Activated T-helper 1 cell treated with anti-CD3 and anti-CD28 coated beads, Interleukin-12 subunit alpha, Interleukin-12 subunit beta, Interleukin-2, Interleukin-4 antibody, amounts not matched to agents 30 ng/mL and 10 ng/mL and 1 ng/mL, durations not matched to agents 14 hours and 24 hours and 36 hours (primary cell): ENCODE data around the gene STAG1. TPM values are rescaled to one million over a fixed set of nuclear protein-coding genes. Genes with fewer than 3 reads are reported as not detected.
"Not testable (repeated sequence)": the region's sequence is repeated elsewhere in the genome, so short reads cannot be mapped to it uniquely, and the experiment has no call there.

ENCODE experiments used
- DNase-seq: peaks from one replicate; pipeline ENCODE4 v3.0.0; 2021; ENCODE audit warnings: low spot score
- H3K27ac Mint-ChIP-seq: one replicate; pipeline ENCODE4 v1.8.0; 2021; ENCODE audit warnings: mild to moderate bottlenecking, mixed read lengths
- H3K27me3 Mint-ChIP-seq: one replicate; pipeline ENCODE4 v1.8.0; 2022; ENCODE audit warnings: mild to moderate bottlenecking, moderate library complexity, mixed read lengths; ENCODE audit not compliant: insufficient read depth
- H3K36me3 Mint-ChIP-seq: one replicate; pipeline ENCODE4 v1.8.0; 2021; ENCODE audit warnings: low read depth, mixed read lengths
- H3K4me1 Mint-ChIP-seq: one replicate; pipeline ENCODE4 v1.8.0; 2021; ENCODE audit warnings: low read depth, mixed read lengths
- H3K4me3 Mint-ChIP-seq: one replicate; pipeline ENCODE4 v1.8.0; 2021; ENCODE audit warnings: mild to moderate bottlenecking, moderate library complexity, mixed read lengths
- H3K9me3 Mint-ChIP-seq: one replicate; pipeline ENCODE4 v1.8.0; 2021; ENCODE audit warnings: mixed read lengths
- intact Hi-C: fragments of 100-400 bp; cut with micrococcal nuclease; formaldehyde crosslinking; loops from one replicate; pipeline ENCODE4 v1.15.1; 2024
- total RNA-seq: library from RNA; stranded (reverse); gene quantifications from 2 replicates; pipeline ENCODE4 v1.2.3, GENCODE V29; 2022

Gene STAG1
- total RNA-seq, 1 donor from 2014 or later, result 47.1 TPM

- no peak overlapping the region for H3K4me3 Mint-ChIP-seq
- H3K27ac Mint-ChIP-seq, result no peak overlapping the region
- peaks cover 25% of the 10 kb centered on the region for H3K9me3 Mint-ChIP-seq
- intact Hi-C loops, result no loop called here
- no peaks in the 10 kb centered on the region for H3K27me3 Mint-ChIP-seq
- peaks cover 13% of the 10 kb centered on the region for H3K4me1 Mint-ChIP-seq
- no peak for DNase-seq
- H3K36me3 Mint-ChIP-seq, result peaks cover 23% of the 10 kb centered on the region
These were observed 100.6 kb downstream of the STAG1 start for GRCh38 chr3:136651581-136651980.

- Mint-ChIP-seq H3K27me3 (no peaks in the 10 kb centered on the region), H3K27ac (no peak overlapping the region), H3K36me3 (peaks cover 30% of the 10 kb centered on the region), H3K4me1 (peaks cover 22% of the 10 kb centered on the region), H3K9me3 (peaks cover 25% of the 10 kb centered on the region), H3K4me3 (no peak overlapping the region)
- DNase-seq, result no peak
- intact Hi-C loops, result no loop called here
These were observed 101.7 kb downstream of the STAG1 start for GRCh38 chr3:136650461-136650860.

GRCh38 chr3:136645915-136646314 is 106.3 kb downstream of the STAG1 start:
- H3K27me3 Mint-ChIP-seq, result no peaks in the 10 kb centered on the region
- no peak for DNase-seq

GRCh38 chr3:136644212-136644611 is 108.0 kb downstream of the STAG1 start:
- no peaks in the 10 kb centered on the region for H3K9me3 Mint-ChIP-seq
- no peak for DNase-seq
- H3K36me3 Mint-ChIP-seq, result peaks cover 15% of the 10 kb centered on the region
- peaks cover 20% of the 10 kb centered on the region for H3K4me1 Mint-ChIP-seq
- H3K4me3 Mint-ChIP-seq, result no peak overlapping the region
- intact Hi-C loops, result no loop called here
- H3K27ac Mint-ChIP-seq, result no peak overlapping the region
- H3K27me3 Mint-ChIP-seq, result no peaks in the 10 kb centered on the region

More at GRCh38 chr3:136645915-136646314, 106.3 kb downstream of the STAG1 start:
- Mint-ChIP-seq H3K27ac (no peak overlapping the region), H3K4me3 (no peak overlapping the region), H3K9me3 (no peaks in the 10 kb centered on the region), H3K36me3 (peaks cover 15% of the 10 kb centered on the region), H3K4me1 (peaks cover 20% of the 10 kb centered on the region)
- intact Hi-C loops, result no loop called here

GRCh38 chr3:136643380-136643779 is 108.8 kb downstream of the STAG1 start:
- H3K4me3 Mint-ChIP-seq, H3K27me3 Mint-ChIP-seq, intact Hi-C loops, H3K9me3 Mint-ChIP-seq, H3K27ac Mint-ChIP-seq, DNase-seq: not testable (repeated sequence)
- peaks cover 11% of the 10 kb centered on the region for H3K36me3 Mint-ChIP-seq
- peaks cover 15% of the 10 kb centered on the region for H3K4me1 Mint-ChIP-seq

GRCh38 chr3:136642711-136643110 is 109.5 kb downstream of the STAG1 start:
- Mint-ChIP-seq H3K36me3 (peaks cover 11% of the 10 kb centered on the region), H3K27me3 (no peaks in the 10 kb centered on the region), H3K27ac (no peak overlapping the region), H3K4me1 (peaks cover 14% of the 10 kb centered on the region), H3K4me3 (no peak overlapping the region), H3K9me3 (no peaks in the 10 kb centered on the region)
- DNase-seq, result no peak
- intact Hi-C loops, result no loop called here

GRCh38 chr3:136639069-136639468 is 113.1 kb downstream of the STAG1 start:
- Mint-ChIP-seq H3K9me3 (no peaks in the 10 kb centered on the region), H3K36me3 (no peaks in the 10 kb centered on the region), H3K4me3 (no peak overlapping the region), H3K4me1 (no peaks in the 10 kb centered on the region), H3K27me3 (no peaks in the 10 kb centered on the region), H3K27ac (no peak overlapping the region)
- no peak for DNase-seq
- intact Hi-C loops, result no loop called here

- no peak overlapping the region for H3K27ac Mint-ChIP-seq
- H3K4me3 Mint-ChIP-seq, result no peak overlapping the region
- intact Hi-C loops, result no loop called here
These were observed 115.0 kb downstream of the STAG1 start for GRCh38 chr3:136637176-136637575.

GRCh38 chr3:136634821-136635220 is 117.4 kb downstream of the STAG1 start:
- intact Hi-C loops, result no loop called here
- no peak overlapping the region for H3K4me3 Mint-ChIP-seq

More at GRCh38 chr3:136637176-136637575, 115.0 kb downstream of the STAG1 start:
- H3K36me3 Mint-ChIP-seq, result no peaks in the 10 kb centered on the region
- no peak for DNase-seq
- no peaks in the 10 kb centered on the region for H3K27me3 Mint-ChIP-seq
- H3K4me1 Mint-ChIP-seq, result peaks cover 6% of the 10 kb centered on the region
- H3K9me3 Mint-ChIP-seq, result no peaks in the 10 kb centered on the region

GRCh38 chr3:136632625-136633081 is 119.5 kb downstream of the STAG1 start:
- Mint-ChIP-seq H3K27ac (no peak overlapping the region), H3K9me3 (peaks cover 15% of the 10 kb centered on the region), H3K4me3 (no peak overlapping the region), H3K36me3 (peaks cover 26% of the 10 kb centered on the region), H3K4me1 (peaks cover 13% of the 10 kb centered on the region), H3K27me3 (no peaks in the 10 kb centered on the region)
- no peak for DNase-seq
- intact Hi-C loops, result no loop called here

More at GRCh38 chr3:136634821-136635220, 117.4 kb downstream of the STAG1 start:
- Mint-ChIP-seq H3K27ac (no peak overlapping the region), H3K27me3 (no peaks in the 10 kb centered on the region), H3K4me1 (peaks cover 13% of the 10 kb centered on the region), H3K36me3 (peaks cover 7% of the 10 kb centered on the region), H3K9me3 (no peaks in the 10 kb centered on the region)
- DNase-seq, result no peak

GRCh38 chr3:136631424-136631823 is 120.8 kb downstream of the STAG1 start:
- intact Hi-C loops, result no loop called here
- Mint-ChIP-seq H3K36me3 (peaks cover 28% of the 10 kb centered on the region), H3K27ac (no peak overlapping the region), H3K27me3 (no peaks in the 10 kb centered on the region), H3K4me3 (no peak overlapping the region), H3K9me3 (peaks cover 15% of the 10 kb centered on the region), H3K4me1 (peaks cover 13% of the 10 kb centered on the region)
- DNase-seq, result no peak

- Mint-ChIP-seq H3K27me3 (no peaks in the 10 kb centered on the region), H3K4me3 (no peak overlapping the region), H3K27ac (no peak overlapping the region), H3K36me3 (peaks cover 28% of the 10 kb centered on the region), H3K9me3 (peaks cover 15% of the 10 kb centered on the region), H3K4me1 (peaks cover 13% of the 10 kb centered on the region)
- intact Hi-C loops, result no loop called here
- no peak for DNase-seq
These were observed 121.3 kb downstream of the STAG1 start for GRCh38 chr3:136630915-136631314.

GRCh38 chr3:136626493-136626892 is 125.7 kb downstream of the STAG1 start:
- no peak for DNase-seq
- Mint-ChIP-seq H3K27me3 (no peaks in the 10 kb centered on the region), H3K4me1 (peaks cover 8% of the 10 kb centered on the region), H3K4me3 (no peak overlapping the region), H3K9me3 (peaks cover 15% of the 10 kb centered on the region), H3K36me3 (peaks cover 30% of the 10 kb centered on the region), H3K27ac (no peak overlapping the region)
- intact Hi-C loops, result no loop called here
